Measurements from ENCODE around the gene ALK. TPM values are rescaled to one million over a fixed set of nuclear protein-coding genes. Genes with fewer than 3 reads are reported as not detected.

ALK gene
- total RNA-seq, 2 experiments from 2014 or later = not detected

GRCh38 chr2:29159125-29159524, 762.3 kb downstream of the ALK start:
- H3K27ac Mint-ChIP-seq = no peak overlapping the region
- ATAC-seq (ENCODE audit: low read depth) = no peak
- no peaks in the 10 kb centered on the region for H3K27me3 Mint-ChIP-seq
- H3K4me1 Mint-ChIP-seq = peaks cover 7% of the 10 kb centered on the region
- peaks cover 24% of the 10 kb centered on the region for H3K36me3 Mint-ChIP-seq
- no peak for DNase-seq
- H3K4me3 Mint-ChIP-seq = no peak overlapping the region
- POLR2A ChIA-PET = no interaction called here
- H3K9me3 Mint-ChIP-seq = no peaks in the 10 kb centered on the region

GRCh38 chr2:29157131-29157530, 764.3 kb downstream of the ALK start:
- ATAC-seq (ENCODE audit: low read depth) (no peak), DNase-seq (no peak)
- Mint-ChIP-seq H3K36me3 (peaks cover 28% of the 10 kb centered on the region), H3K4me1 (peaks cover 7% of the 10 kb centered on the region), H3K9me3 (no peaks in the 10 kb centered on the region), H3K27me3 (no peaks in the 10 kb centered on the region), H3K4me3 (no peak overlapping the region), H3K27ac (no peak overlapping the region)
- POLR2A ChIA-PET = no interaction called here

GRCh38 chr2:29155578-29155977, 765.8 kb downstream of the ALK start:
- peaks cover 7% of the 10 kb centered on the region for H3K4me1 Mint-ChIP-seq
- no peak overlapping the region for H3K4me3 Mint-ChIP-seq
- no peaks in the 10 kb centered on the region for H3K27me3 Mint-ChIP-seq
- H3K36me3 Mint-ChIP-seq = peaks cover 31% of the 10 kb centered on the region
- H3K27ac Mint-ChIP-seq = peak overlapping the region; percentile 44
- H3K9me3 Mint-ChIP-seq = no peaks in the 10 kb centered on the region
- DNase-seq = no peak
- POLR2A ChIA-PET = no interaction called here
- no peak for ATAC-seq (ENCODE audit: low read depth)

GRCh38 chr2:29154610-29155009, 766.8 kb downstream of the ALK start:
- DNase-seq (no peak), ATAC-seq (ENCODE audit: low read depth) (peak; percentile 56)
- Mint-ChIP-seq H3K4me1 (peaks cover 9% of the 10 kb centered on the region), H3K4me3 (no peak overlapping the region), H3K27me3 (no peaks in the 10 kb centered on the region), H3K36me3 (peaks cover 31% of the 10 kb centered on the region), H3K27ac (no peak overlapping the region), H3K9me3 (no peaks in the 10 kb centered on the region)
- POLR2A ChIA-PET = no interaction called here

GRCh38 chr2:29147963-29148362, 773.4 kb downstream of the ALK start:
- Mint-ChIP-seq H3K27ac (no peak overlapping the region), H3K9me3 (no peaks in the 10 kb centered on the region), H3K27me3 (no peaks in the 10 kb centered on the region), H3K4me1 (peaks cover 2% of the 10 kb centered on the region), H3K36me3 (peaks cover 26% of the 10 kb centered on the region), H3K4me3 (no peak overlapping the region)
- DNase-seq (no peak), ATAC-seq (ENCODE audit: low read depth) (no peak)
- POLR2A ChIA-PET = no interaction called here

- Mint-ChIP-seq H3K4me3 (no peak overlapping the region), H3K9me3 (peaks cover 1% of the 10 kb centered on the region), H3K27me3 (no peaks in the 10 kb centered on the region), H3K36me3 (peaks cover 26% of the 10 kb centered on the region), H3K27ac (no peak overlapping the region), H3K4me1 (peaks cover 4% of the 10 kb centered on the region)
- DNase-seq (no peak), ATAC-seq (ENCODE audit: low read depth) (no peak)
- POLR2A ChIA-PET = no interaction called here
Observed at GRCh38 chr2:29146197-29146596, 775.2 kb downstream of the ALK start.

GRCh38 chr2:29143657-29144056, 777.7 kb downstream of the ALK start:
- Mint-ChIP-seq H3K36me3 (peaks cover 47% of the 10 kb centered on the region), H3K9me3 (peaks cover 8% of the 10 kb centered on the region), H3K27ac (no peak overlapping the region), H3K27me3 (no peaks in the 10 kb centered on the region), H3K4me3 (no peak overlapping the region), H3K4me1 (peaks cover 16% of the 10 kb centered on the region)
- POLR2A ChIA-PET = no interaction called here
- ATAC-seq (ENCODE audit: low read depth) (no peak), DNase-seq (no peak)

Other genes with a start within 250 kb of the ALK start
- 10 to 100 TPM; 50.0 to 55.1 TPM for gene YPEL5, start 225.4 kb upstream of the ALK start, total RNA-seq